HEK293T (cell line): ENCODE results near the gene SLC17A7.

Experiments
- CTCF ChIA-PET: fragments of 350-600 bp; formaldehyde crosslinking; extraction: SDS; loops from one replicate; lab custom pipeline; 2021; ENCODE audit warnings: antibody characterized with exemption, inconsistent platforms; lab: Yijun Ruan, JAX
- POLR2A ChIA-PET: fragments of 350-600 bp; formaldehyde crosslinking; extraction: SDS; loops from one replicate; lab custom pipeline; 2020; ENCODE audit warnings: antibody characterized with exemption, inconsistent platforms; lab: Yijun Ruan, JAX
- DNase-seq: peaks from one replicate; pipeline ENCODE4 v3.0.0; 2012; ENCODE audit warnings: mixed read lengths; ENCODE audit errors: extremely low spot score
- ARNT ChIP-seq: fragments of 450-650 bp; IDR thresholded peaks from 2 replicates; pipeline ENCODE4 v1.6.1; 2017; ENCODE audit warnings: mild to moderate bottlenecking
- BHLHE40 ChIP-seq: fragments of 450-650 bp; IDR thresholded peaks from 2 replicates; pipeline ENCODE4 v1.6.1; 2016; ENCODE audit warnings: mild to moderate bottlenecking, moderate library complexity, borderline replicate concordance
- CTBP1 ChIP-seq: fragments of 450-650 bp; IDR thresholded peaks from 2 replicates; pipeline ENCODE4 v1.6.1; 2016; ENCODE audit warnings: borderline replicate concordance
- ELF4 ChIP-seq: fragments of 450-650 bp; IDR thresholded peaks from 2 replicates; pipeline ENCODE4 v1.6.1; 2017; ENCODE audit warnings: antibody characterized with exemption
- FOXA1 ChIP-seq: fragments of 450-650 bp; IDR thresholded peaks from 2 replicates; pipeline ENCODE4 v1.6.1; 2016; ENCODE audit warnings: mild to moderate bottlenecking
- FOXK2 ChIP-seq: fragments of 450-650 bp; IDR thresholded peaks from 2 replicates; pipeline ENCODE4 v1.6.1; 2016; ENCODE audit warnings: mild to moderate bottlenecking
- FOXM1 ChIP-seq: fragments of 450-650 bp; IDR thresholded peaks from 2 replicates; pipeline ENCODE4 v1.6.1; 2017; ENCODE audit warnings: mild to moderate bottlenecking, borderline replicate concordance
- HDGF ChIP-seq: fragments of 450-650 bp; IDR thresholded peaks from 2 replicates; pipeline ENCODE4 v1.6.1; 2017; ENCODE audit warnings: antibody characterized with exemption, borderline replicate concordance
- L3MBTL2 ChIP-seq: fragments of 450-650 bp; conservative IDR thresholded peaks from 2 replicates; pipeline ENCODE4 v1.6.1; 2016; ENCODE audit warnings: mild to moderate bottlenecking
- LEF1 ChIP-seq: fragments of 450-650 bp; IDR thresholded peaks from 2 replicates; pipeline ENCODE4 v1.6.1; 2017; ENCODE audit warnings: mild to moderate bottlenecking, borderline replicate concordance
- NFRKB ChIP-seq: fragments of 450-650 bp; IDR thresholded peaks from 2 replicates; pipeline ENCODE4 v1.6.1; 2016; ENCODE audit warnings: mild to moderate bottlenecking, moderate library complexity
- SP1 ChIP-seq: fragments of 450-650 bp; IDR thresholded peaks from 2 replicates; pipeline ENCODE4 v1.6.1; 2017
- SUZ12 ChIP-seq: fragments of 450-650 bp; IDR thresholded peaks from 2 replicates; pipeline ENCODE4 v1.6.1; 2016; ENCODE audit warnings: mild to moderate bottlenecking
- TARDBP ChIP-seq: fragments of 450-650 bp; IDR thresholded peaks from 2 replicates; pipeline ENCODE4 v1.6.1; 2016
- ZNF384 ChIP-seq: fragments of 450-650 bp; IDR thresholded peaks from 2 replicates; pipeline ENCODE4 v1.6.1; 2016
- TF ChIP-seq, protein P1 (sequence below): fragments of 450-650 bp; IDR thresholded peaks from 2 replicates; pipeline ENCODE4 v1.6.1; 2016

SLC17A7 gene

DNA sequence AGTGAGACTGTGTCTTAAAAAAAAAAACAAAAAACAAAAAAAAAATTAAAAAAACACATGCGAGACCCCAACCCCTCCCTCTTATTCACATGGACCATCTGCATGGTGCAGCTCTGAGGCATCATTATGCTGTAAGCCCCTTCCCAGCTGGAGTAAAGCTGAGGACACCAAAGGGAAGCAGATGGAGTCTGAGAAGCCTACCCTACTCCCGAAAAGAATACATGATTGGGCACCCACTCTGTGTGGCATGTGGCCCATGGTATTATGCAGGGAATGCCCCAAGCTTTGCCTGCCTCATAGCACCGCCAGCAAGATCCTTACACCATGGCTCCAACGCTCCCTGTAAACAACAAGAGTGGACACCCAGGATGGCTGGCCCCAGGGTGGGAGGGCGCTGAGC lies 22.8 kb downstream of the SLC17A7 start:
- CTCF ChIA-PET = interaction anchor here (0.8 kb wide), 1 partner anchor 9 kb away, joined by 3 read pairs; no protein-coding TSS in a partner anchor
- TF ChIP-seq CTBP1 = no peak
- no peak for TF ChIP-seq L3MBTL2
- no peak for TF ChIP-seq TARDBP
- no peak for TF ChIP-seq HDGF
- TF ChIP-seq FOXA1 = no peak
- POLR2A ChIA-PET = no interaction called here
- DNase-seq = no peak

DNA sequence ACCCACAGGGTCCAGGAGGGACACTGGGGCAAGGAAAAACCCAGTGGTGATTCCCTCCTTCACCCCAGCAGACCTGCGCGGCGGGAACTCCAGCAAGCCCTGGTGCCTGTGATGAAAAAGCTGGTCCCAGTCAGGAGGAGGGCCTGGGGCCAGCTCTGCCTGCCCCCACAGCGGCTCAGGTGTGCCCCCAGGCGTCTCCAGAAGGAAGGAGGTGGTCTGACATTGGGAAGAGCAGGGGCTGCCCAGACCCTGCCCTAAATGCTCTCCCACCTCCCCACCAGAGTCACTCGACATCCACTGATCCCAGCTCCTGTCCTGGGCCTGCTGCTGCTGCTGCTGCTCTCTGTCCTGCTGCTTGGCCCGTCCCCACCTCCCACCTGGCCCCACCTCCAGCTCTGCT lies 24.2 kb downstream of the SLC17A7 start:
- TF ChIP-seq FOXA1 (no peak), NFRKB (no peak), ELF4 (no peak), SUZ12 (no peak), ZNF384 (no peak), BHLHE40 (no peak), FOXK2 (no peak), FOXM1 (no peak), HDGF (no peak), ARNT (no peak), TARDBP (no peak), LEF1 (no peak), CTBP1 (no peak), L3MBTL2 (no peak)
- TF ChIP-seq, protein P1, sequence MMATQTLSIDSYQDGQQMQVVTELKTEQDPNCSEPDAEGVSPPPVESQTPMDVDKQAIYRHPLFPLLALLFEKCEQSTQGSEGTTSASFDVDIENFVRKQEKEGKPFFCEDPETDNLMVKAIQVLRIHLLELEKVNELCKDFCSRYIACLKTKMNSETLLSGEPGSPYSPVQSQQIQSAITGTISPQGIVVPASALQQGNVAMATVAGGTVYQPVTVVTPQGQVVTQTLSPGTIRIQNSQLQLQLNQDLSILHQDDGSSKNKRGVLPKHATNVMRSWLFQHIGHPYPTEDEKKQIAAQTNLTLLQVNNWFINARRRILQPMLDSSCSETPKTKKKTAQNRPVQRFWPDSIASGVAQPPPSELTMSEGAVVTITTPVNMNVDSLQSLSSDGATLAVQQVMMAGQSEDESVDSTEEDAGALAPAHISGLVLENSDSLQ = no peak
- ChIA-PET POLR2A (interaction anchor here (1.1 kb wide), 1 partner anchor 36 kb away, joined by 5 read pairs; the partner anchor contains the start of gene ALDH16A1), CTCF (interaction anchor here (1.3 kb wide), 1 partner anchor 26 kb away, joined by 4 read pairs; no protein-coding TSS in a partner anchor)
- no peak for DNase-seq

DNA sequence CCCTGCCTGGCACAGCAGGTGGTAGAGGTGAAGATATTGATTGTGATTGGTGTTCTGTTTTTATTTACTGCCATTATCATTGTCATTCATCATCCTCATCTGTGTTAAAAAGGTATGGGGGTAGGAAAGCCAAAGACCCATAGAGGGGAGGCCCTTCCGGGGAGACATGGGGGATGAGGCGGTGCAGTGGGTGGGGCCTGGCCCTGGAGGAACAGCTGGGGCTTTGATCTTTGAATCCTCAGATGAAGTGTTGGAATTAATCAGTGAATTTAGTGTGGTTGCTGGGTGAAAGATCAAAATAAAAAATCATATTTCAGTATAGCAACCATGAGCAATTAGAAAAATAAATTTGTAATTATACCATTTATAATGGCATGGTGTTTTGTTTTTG lies 25.5 kb downstream of the SLC17A7 start:
- DNase-seq = no peak
- ChIA-PET CTCF (no interaction called here), POLR2A (no interaction called here)

DNA sequence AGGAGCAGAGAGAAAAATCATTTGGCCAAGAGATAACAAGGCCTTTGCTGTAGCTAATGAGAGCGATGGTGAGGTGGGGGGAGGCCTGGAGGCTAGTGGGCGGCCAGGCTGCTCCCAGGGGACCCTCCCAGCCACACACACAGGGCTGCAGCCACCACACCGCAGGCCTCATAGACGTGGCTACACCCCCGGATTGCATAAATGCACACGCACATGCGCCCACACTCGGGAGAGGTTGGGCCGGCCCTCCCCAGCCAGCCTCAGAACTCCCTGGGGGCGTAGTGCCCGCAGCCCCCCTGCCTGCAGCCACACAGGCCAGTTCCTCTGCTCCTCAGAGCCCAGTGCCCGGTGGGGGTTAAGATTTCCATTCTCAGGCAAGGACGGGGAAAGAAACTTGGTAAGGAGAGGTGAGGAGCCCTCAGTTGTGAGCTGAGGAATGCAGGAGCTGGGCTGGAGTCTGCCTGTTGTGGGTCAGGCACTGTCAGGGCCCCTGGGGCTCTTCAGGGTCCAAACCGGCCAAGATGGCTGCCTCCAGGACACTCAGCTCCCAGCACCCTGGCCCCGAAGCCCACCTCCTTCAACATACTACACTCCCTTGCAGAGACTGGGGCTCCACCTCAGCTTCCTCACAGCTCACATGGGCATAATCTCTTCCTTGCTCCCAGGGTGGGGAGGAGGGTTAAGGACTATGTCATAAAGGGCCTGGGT lies 26.1 kb downstream of the SLC17A7 start:
- ChIA-PET POLR2A (no interaction called here), CTCF (no interaction called here)
- DNase-seq = no peak
- no peak for TF ChIP-seq FOXK2
- TF ChIP-seq FOXM1 = no peak
- no peak for TF ChIP-seq ELF4

More for the DNA sequence above, 25.5 kb downstream of the SLC17A7 start:
- TF ChIP-seq ARNT (no peak), CTBP1 (no peak), FOXK2 (no peak), FOXA1 (no peak), NFRKB (no peak), ELF4 (no peak), LEF1 (no peak), SUZ12 (no peak), L3MBTL2 (no peak)
- TF ChIP-seq, protein P1 = no peak

DNA sequence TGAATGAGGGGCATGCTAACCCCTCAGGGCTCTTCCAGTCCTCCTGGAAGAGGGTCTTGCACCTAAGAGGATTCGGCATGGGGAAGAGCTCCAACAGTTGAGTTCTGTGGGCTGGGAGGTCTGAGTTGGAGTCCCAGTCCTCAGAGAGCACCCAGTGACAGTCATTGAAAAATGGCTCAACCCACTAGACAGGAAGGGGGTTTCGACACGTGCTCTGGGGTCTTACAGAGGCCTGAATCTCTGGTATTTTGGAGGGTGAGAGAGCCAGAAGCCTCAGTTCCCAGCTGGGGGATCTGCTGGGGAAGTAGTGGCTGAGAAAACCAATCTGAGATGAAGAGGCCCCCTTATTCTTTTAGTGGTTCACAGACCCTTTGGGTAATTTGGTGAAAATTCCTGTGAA lies 27.1 kb downstream of the SLC17A7 start:
- ChIA-PET POLR2A (interaction anchor here (1.1 to 1.2 kb wide), 2 partner anchors 11 to 64 kb away, joined by 3 to 6 read pairs; no protein-coding TSS in a partner anchor), CTCF (no interaction called here)
- no peak for DNase-seq
- TF ChIP-seq LEF1 (no peak), FOXA1 (no peak), SUZ12 (no peak), ARNT (no peak), BHLHE40 (no peak), SP1 (no peak), L3MBTL2 (no peak), TARDBP (no peak), FOXK2 (no peak), ZNF384 (no peak)
- TF ChIP-seq, protein P1 = no peak

DNA sequence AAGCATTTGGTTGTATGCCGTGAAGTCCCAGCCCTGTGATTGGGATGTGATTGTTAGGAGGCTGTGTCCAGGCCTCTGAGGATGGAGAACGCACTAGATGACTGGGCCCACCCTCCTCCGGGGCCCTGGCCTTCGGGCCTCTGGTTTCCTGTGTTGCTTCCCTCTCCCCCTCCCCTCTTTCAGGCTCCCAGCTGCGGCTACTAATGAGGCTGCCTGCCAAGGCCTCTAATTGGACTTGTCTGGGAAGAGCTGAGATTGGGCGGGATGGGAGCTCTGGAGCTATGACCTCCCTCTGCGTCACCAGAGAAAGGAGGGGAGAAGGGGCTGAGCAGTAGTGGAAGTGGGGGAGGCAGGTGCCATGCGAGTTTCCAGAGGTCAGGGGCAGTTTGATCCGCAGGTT lies 28.0 kb downstream of the SLC17A7 start:
- ChIA-PET POLR2A (interaction anchor here (1.1 to 1.2 kb wide), 2 partner anchors 10 to 65 kb away, joined by 3 to 6 read pairs; no protein-coding TSS in a partner anchor), CTCF (no interaction called here)
- TF ChIP-seq SUZ12 (no peak), ELF4 (no peak)
- TF ChIP-seq, protein P1 = no peak
- no peak for DNase-seq
